ENCODE data around the gene WIZ.
"Not testable (repeated sequence)": the region's sequence is repeated elsewhere in the genome, so short reads cannot be mapped to it uniquely, and the experiment has no call there.

WIZ gene

DNA sequence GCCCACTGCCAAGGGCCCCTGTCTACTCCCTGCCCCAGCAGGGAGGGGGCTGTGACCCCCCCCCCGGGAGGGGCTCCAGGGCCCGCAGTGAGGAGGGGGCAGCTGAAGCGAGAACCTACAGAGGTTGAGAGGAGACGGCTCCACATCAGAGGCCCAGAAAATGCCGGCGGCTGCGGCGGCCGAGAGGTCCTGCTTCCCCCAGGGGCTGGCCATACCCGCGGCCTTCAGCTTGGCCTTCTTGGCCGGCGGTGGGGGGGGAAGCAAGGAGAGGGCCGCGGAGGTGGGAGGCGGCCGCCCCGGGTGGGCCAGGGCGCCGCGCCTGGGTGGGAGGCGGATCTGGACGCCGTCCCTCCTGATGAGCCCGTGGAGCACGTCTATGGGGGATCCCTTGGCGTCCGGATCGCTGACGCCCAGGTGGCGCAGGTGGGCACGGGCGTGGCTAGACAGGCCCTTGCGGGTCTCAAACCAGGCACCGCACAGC, 21.7 kb downstream of the WIZ start:
- no peak for DNase-seq (ENCODE audit: low read depth)

GRCh38 chr19:15427350-15427700, 22.4 kb downstream of the WIZ start:
- no peak for DNase-seq (ENCODE audit: low read depth)

DNA sequence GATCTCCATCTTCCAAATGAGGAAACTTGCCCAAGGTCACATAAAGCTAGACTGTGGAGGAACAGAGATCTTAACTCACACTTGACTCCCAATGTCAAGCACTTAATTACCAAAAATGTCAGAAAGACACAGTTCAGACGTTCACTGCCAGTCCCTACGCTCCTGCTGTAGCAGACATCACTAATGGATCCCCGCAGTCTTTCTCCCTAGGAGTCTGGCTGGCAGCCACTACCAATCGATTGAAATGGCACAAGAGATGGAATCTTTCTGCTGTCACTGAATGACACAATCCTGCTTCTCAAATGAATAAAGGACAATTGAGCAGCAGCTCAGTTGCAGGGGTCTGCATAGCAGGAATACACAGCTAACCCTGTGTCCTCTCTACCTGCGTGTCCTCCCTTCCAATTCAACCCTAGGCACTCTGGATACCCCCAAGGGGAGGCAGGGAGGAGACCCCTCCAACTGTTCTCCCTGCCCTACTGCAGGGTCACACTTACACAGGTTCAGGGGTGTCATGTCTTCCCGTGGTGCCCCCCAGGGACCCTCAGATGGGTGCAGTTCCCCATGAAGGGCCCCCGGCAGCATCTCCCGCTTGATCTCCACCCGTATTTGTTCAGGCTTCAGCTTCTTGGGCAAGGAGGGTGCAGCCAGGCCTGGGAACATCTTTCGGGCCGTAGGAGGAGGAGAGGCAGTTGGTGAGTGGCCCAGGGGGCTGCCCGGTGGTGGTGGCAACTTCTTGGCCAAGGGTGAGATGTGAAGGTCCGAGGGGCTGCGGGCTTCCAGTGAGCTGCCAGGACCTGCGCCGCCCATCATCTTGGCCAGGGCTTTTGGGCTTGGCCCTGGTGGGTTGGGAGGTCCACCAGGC, 23.0 kb downstream of the WIZ start:
- no peak for DNase-seq (ENCODE audit: low read depth)

DNA sequence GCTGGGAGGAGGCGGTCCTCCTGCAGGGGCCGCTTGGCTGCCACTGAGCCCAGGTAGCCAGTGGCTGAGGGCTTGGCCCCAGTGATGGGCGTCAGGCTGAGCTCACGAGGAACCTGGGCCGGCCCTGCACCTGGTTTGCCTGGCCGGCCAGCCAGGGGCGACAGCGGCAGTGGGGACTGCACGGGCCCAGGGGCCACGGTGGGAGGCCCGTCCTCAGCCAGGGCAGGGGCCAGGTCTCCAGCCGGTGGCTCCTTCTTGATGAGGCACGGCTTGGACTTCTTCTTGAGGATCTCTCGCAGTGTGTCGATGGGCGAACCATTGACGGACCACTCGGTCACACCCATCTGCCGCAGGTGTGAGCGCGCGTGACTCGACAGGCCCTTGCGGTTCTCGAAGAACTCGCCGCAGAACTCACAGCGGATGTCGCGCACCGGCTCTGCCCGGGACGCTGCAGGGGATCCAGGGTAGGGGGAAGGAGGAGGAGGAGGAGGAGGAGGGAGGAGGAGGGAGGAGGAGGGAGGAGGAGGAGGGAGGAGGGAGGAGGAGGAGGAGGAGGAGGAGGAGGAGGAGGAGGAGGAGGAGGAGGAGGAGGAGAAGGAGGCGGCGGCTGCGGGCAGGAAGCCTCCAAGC, 24.3 kb downstream of the WIZ start:
- no peak for DNase-seq (ENCODE audit: low read depth)

GRCh38 chr19:15424692-15425272, 25.0 kb downstream of the WIZ start:
- DNase-seq (ENCODE audit: low read depth), result no peak

GRCh38 chr19:15424121-15424520, 25.6 kb downstream of the WIZ start:
- no peak for DNase-seq (ENCODE audit: low read depth)

GRCh38 chr19:15423130-15423529, 26.6 kb downstream of the WIZ start:
- DNase-seq (ENCODE audit: low read depth), result no peak

- DNase-seq (ENCODE audit: low read depth), result no peak
Measured at GRCh38 chr19:15422296-15423075, 27.3 kb downstream of the WIZ start.

DNA sequence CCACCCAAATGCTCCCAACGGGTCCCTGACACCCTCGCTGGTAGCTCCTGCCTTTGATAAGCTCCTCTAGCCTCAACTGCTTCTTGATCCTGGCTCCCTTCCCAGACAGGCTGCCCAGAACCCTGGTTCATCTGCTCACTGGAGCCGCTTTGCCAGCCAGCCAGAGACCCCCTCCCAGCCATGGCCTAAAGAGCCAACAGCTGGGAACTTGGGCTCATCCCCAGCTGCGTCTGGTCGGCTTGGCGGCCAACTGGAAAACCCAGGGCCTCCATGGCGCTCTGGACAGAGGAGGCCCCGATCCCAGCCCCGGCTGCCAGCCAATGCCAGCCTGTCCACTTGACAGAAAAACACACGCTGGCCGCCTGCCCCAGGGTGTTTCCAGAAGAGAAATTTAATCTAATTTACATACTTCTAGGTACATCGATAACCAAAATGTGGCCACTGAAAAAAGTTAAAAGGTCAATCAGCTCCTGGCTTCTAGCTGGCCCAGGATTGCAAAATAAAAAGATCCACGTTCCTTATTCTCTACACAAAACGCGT, 28.0 kb downstream of the WIZ start:
- no peak for DNase-seq (ENCODE audit: low read depth)

DNA sequence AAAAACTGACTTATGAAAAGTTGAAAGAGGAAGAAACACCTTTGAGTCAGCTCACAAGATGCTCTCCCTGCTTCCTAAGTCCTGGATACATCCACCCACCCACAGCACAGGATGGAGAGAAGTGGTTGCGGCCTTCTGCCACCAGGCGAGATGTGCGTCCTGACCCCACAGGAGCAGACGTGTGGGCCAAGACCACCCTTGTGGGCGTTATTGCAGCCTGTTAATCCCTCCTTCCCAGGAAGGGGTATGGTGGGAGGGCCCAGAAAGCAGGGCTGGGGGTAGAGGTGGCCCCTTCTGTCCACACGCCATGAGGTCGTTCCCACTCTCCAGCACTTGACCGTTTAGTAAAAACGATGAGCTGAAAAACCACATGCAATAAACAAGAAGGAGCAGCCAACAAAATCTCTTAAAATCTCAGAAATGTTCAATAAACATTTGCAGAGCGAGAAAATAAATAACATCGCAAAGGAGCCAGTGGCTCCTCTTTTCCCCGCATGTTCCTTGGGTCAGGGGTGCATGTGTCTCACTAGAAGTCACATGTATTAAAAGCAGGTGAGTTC, 28.5 kb downstream of the WIZ start:
- no peak for DNase-seq (ENCODE audit: low read depth)

DNA sequence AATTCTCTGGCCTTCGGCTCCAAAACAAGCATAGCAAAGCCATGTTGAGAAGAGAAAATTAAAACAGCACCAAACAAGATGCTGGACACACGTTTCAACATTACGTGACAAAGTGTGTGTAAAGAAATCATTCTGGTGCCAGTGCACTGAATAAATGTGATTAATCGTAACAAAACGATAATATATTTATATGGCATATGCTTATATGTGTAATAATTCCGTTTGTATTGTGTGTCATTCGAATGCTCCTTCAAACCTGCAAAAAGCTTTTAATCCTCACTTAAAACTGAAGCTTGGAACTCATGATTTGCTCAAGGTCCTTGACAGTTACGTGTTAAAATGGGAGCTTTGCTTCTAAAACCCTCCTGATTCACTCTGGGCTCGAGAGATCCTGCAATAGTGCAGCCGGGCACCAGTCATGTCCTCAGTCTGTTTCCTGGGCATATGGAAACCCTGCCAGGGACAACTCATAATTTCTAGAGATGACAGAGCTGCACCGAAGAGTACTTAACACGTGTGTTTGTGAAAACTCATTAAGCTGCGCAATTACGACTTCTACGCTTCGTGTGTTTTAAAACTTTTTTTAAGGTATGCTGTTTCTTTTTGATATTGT, 30.2 kb downstream of the WIZ start:
- no peak for DNase-seq (ENCODE audit: low read depth)

DNA sequence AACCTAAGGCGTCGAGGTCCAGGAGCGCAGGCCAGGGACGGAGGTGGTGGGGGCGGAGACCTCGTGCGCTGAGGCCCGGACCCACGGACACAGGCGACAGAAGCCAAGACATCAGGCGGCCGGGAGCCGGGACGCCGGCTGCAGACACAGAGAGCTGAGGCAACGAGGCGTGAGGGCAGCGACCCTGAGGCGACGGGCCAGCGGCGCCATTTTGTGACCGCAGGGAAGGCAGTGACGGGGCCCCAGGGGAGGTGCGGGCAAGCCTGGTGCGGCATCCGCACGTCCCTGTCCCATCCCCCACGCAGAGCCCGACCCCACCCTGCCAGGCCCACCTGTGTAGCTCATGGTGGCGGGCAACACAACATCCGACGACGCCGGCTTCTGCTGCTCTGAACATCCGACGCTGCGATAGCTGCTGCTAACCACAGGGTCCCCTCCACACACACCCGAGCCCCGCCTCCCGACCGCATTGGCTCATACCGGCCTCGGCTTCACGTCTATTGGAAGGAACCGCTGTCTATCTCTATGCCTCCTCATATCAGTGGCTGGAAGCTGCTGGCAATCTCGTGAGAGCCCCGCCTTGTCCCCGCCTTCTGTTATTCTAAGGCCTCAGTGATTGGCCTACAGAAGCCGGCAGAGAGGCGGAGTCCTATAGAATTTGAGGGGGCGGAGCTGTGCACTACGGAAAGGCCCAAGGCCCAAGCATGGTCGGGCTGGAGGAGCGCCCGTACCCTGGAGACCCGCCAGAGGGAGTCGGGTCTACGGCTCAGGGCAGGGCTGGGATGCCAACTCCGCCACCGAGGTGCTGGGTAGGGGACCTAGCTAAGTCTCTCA, 31.0 kb downstream of the WIZ start, which contains the start of gene AKAP8L:
Gene AKAP8L, minus strand, starts transcription at position 410 of the 834 bp plus-strand sequence. Its CDS starts 65 bp downstream, at position 345.
- DNase-seq (ENCODE audit: low read depth), result peak; percentile 94

DNA sequence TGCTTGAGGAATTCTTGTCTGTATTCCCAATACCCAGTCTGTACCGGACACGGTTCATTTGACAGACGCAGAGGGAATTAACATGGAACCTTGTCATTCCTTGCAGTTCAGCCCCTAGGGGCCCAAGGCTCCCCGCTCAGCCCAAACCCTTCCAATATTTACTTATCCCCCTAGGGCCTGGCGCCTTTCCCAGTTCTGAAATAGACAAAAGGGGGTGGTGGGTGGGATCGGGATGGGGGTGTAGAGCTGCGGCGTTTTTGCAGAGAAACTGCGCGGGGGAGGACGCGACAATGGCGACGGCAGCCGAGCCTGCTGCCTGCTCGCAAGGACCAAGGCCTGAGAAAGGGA, 31.6 kb downstream of the WIZ start:
- DNase-seq (ENCODE audit: low read depth), result no peak

DNA sequence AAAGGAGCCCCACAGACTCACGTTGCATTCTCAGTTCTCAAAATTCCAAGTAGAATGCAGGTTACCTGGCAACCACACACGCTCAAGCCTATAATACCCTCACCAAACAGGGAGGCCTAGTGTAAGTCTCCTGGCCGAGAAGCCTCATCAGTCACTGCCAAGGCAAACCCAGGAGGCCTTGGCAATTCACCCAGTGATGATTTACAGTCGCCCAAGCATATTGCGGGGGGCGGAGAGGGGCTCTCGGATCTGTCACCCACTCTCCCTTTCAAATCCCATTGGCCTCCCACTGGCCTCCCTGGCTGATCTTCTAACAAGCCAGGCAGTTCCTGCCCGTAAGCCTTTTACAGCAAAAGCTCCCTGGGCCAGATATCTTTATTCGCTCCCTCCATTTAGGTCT, 32.1 kb downstream of the WIZ start:
- DNase-seq (ENCODE audit: low read depth), result no peak

DNA sequence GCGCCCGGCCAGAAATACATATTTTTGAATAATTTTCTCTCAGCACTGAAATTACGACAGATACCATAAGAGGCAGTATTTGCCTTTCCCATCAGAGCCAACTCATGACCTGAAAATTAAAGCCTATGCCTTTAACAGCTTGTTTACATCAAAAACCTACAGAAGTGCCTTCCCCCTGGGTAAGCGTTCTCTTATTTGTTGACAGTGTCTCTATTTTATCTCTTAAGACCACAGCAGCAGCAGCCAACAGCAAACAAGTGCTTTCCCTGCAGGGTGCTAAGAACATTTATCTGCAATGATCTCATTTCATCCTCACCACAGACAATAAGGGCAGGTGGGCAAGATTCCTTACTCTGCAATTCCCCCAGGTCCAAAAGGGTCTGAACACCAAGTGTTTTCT, 36.9 kb downstream of the WIZ start:
- DNase-seq (ENCODE audit: low read depth), result no peak

- DNase-seq (ENCODE audit: low read depth), result not testable (repeated sequence)
Measured at GRCh38 chr19:15411351-15411750, 38.4 kb downstream of the WIZ start.

- no peak for DNase-seq (ENCODE audit: low read depth)
Measured at GRCh38 chr19:15404780-15405211, 45.0 kb downstream of the WIZ start.

- no peak for DNase-seq (ENCODE audit: low read depth)
Measured at GRCh38 chr19:15404097-15404779, 45.5 kb downstream of the WIZ start.

DNA sequence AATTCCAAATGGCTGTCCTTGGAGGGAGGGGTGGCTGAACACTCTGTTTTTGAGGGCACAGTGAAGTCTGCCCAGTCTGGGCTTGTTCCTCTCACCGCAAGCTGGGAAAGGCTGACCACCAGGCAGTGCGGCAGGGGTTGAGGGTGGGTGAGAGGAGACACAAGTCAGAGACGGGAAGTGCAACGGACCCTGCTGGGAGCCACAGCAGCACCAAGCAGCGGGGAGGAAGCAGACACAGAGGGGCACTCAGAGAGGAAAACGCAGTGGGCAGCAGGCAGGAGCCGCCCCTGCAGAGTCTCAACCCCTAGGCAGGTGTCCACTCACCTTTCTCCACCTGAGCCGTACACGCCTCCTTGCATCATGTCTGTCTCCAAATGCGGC, 46.6 kb downstream of the WIZ start:
- DNase-seq (ENCODE audit: low read depth), result no peak
